CD4-positive, alpha-beta T cell treated with Interferon gamma for 1 hour (primary cell): ENCODE measurements around the gene DDA1.
A peak's percentile ranks its signal among the peaks of the same experiment; 100 is the strongest.
"Not testable (repeated sequence)": the region's sequence is repeated elsewhere in the genome, so short reads cannot be mapped to it uniquely, and the experiment has no call there.

Experiments used
- DNase-seq: peaks from one replicate; pipeline ENCODE4 v3.0.0-alpha.2; 2020

DDA1 gene

DNA sequence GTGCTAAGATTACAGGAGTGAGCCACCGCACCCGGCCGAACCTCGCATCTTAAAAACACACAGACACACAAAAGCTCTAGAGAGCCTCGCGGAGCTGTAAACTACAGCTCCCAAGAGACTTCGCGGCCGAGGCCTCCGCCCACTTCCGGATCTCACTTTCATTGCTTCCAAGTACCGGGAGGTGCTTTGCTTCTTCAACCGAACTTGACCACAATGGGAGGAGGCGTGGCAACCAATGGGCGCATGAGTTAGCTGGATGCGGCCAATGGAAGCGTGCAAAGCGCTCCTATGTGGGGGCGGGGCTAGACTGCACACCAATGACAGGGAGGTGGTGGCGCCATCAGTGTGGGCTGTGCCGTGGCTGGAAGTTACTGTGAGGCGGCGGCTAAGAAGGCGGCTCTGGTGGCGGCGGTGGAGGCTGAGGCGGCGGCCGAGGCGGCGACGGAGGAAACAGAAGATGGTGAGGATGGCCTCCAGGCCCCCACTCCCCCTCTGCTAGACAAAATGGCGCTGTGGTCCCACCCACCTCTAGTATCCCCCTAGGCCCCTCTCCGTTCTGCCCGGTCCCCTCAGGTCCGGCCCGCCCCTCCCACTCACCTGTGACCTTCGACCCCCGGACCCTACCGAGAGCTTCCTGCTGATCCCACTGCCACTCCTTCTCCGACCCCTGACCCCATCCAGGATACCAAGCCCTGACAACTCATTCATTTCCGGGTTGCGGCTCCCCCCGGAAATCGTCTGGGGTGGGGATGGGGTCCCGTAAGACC, at the start of gene DDA1:
Gene DDA1, plus strand, starts transcription at position 366 of the 767 bp plus-strand sequence. Its CDS starts 92 bp downstream, at position 458.
- peak; percentile 100 for DNase-seq

DNA sequence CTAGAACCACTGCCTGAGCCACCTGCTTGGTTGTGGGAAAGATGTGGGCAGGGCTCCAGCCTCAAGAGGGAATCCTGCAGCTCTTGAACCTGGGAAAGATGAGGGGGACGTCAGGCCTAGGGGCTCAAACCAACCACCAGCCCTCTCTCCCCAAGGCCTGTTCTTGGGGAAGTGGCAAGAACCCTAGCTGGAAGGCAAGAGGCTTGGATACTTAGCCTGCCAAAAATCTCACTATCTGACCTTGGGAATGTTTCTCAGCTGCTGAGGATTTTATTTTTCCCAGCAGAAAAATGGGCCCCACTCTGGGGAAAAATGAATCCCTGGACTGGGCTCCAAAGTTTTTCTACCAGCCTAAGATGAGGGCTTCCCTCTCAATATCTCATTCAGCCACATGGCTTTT, 49.4 kb upstream of the DDA1 start:
- no peak for DNase-seq

DNA sequence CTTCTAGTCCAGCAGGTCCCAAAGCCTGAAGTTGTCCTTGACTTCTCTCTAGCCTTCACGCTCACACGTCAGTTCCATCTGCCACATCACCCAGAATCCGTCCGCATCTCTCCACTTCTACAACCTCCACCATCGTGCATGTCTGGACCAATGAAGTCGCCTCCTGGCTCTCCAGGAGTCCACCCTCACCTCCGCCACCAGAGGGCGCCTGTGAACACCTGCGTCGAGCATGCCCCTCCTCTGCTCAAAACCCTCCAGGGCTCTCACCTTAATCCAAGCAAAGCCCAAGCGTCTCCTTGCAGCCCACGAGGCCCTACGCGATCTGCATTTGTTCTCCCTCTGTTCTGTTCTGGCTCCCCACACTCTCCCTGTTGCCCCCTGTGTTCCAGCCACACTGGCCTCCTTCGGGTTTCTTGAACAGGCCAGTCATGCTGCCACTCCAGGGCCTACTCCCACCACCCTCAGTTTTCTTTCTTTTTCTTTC, 48.5 kb upstream of the DDA1 start:
- DNase-seq, result peak; percentile 86

DNA sequence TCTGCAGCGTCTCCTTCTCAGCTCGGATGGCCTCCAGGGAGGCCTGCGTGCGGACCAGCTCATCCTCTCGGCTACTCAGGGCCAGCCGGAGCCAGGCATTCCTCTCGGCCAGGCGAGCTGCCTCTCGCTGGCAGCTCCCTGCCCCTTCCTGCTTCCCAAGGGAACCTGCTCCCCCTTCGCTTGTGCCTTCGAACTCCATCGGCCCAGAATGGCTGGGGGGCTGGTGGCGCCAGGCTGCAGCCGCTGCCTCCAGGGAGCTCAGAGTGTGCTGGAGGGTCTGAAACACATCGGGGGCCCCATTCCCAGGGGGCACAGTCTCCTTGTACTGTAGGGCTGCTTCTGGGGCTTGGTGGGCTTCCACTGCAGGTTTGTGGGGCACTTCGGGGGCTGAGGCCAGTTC, 46.8 kb upstream of the DDA1 start:
- no peak for DNase-seq

DNA sequence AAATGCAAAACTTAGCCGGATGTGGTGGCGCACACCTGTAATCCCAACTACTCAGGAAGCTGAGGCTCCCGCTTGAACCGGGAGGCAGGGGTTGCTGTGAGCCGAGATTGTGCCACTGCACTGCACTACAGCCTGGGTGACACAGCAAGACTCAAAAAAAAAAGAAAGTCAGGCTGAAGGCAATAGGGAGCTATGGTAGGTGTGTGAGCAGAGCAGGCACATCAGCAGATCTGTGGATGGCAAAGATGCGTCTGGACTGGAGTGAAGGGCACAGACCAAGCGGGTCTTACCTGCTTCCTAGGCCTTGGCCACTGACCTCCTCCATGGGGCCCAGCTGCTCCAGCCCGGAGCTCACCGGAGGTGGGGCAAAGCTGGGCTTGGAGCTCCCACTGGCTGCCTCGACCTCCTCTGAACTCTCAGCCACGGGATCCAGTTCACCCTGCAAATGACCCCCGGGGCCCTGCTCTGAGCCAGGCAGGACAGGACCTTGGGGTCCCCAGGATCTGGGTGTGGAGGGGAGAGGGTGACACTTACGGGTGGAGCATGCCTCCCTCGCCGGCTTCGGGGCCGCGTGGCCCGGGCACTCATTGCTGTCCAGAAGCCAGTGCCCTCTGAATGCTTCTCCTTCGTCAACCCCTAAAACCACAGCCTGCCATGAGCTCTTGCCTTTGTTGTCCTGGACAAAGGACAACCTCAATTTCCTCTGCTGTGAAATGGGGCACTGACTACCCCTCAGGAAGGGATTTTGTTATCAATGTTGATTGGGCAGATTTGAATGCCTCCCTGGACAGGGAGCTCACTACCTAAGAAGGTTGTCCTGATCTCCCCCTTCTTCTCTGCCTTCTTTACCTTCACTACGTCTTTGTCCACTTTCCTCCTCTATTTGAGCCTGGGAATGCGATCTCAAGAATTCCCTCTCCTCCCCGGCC, 45.4 kb upstream of the DDA1 start:
- no peak for DNase-seq

DNA sequence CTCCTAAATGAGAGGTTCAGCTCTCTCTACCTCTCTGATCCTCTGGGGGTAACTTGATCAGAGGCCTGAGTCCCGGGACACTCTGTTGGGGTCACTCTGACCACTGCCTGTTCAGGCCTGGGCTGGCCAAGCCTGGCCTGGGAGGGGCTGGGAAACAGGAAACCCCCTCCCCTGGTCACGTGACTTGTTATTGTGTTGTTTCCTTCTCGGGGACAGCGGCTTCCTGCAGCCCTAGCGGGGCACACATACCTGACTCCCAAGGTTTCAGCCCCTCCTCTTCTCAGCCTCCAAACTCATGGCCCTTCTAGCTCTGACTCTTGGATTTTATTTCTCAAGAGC, 44.8 kb upstream of the DDA1 start, which contains the start of gene USHBP1:
Gene USHBP1, minus strand, starts transcription at position 105 of the 339 bp plus-strand sequence. CDS start 446 bp downstream, outside the sequence.
- DNase-seq, result no peak

DNA sequence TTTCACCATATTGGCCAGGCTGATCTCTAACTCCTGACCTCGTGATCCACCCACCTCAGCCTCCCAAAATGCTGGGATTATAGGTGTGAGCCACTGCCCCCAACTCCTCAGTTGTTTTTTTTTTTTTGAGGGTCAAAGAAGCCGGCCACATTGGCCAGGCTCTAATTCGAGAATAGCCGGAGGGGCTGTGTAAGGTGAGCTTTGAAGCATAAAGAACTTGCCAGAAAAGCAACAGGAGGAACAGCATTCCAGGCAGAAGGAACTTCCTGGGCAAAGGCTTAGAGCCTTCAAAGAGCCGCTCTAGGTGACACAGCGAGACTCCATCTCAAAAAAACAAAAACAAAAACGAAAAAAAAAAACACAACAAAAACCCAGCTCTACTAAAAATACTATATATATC, 43.3 kb upstream of the DDA1 start:
- DNase-seq, result no peak

DNA sequence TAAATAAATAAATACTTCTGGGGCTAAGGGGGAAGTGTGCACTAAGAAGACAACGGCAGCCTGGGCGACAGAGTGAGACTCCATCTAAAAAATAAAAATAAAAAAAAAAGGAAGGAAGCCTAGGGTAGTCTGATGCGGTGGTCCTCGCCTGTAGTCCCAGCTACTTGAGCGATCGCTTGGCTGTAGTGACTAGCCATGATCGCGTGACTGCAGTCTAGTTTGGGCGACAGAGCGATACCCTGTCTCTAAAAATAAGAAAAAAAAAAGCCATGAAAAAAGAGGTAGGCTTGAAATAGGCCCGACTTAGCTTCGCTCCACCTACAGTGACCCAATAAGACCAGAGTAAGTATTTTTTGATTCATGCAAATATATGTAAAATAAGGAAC, 42.8 kb upstream of the DDA1 start:
- DNase-seq, result no peak

DNA sequence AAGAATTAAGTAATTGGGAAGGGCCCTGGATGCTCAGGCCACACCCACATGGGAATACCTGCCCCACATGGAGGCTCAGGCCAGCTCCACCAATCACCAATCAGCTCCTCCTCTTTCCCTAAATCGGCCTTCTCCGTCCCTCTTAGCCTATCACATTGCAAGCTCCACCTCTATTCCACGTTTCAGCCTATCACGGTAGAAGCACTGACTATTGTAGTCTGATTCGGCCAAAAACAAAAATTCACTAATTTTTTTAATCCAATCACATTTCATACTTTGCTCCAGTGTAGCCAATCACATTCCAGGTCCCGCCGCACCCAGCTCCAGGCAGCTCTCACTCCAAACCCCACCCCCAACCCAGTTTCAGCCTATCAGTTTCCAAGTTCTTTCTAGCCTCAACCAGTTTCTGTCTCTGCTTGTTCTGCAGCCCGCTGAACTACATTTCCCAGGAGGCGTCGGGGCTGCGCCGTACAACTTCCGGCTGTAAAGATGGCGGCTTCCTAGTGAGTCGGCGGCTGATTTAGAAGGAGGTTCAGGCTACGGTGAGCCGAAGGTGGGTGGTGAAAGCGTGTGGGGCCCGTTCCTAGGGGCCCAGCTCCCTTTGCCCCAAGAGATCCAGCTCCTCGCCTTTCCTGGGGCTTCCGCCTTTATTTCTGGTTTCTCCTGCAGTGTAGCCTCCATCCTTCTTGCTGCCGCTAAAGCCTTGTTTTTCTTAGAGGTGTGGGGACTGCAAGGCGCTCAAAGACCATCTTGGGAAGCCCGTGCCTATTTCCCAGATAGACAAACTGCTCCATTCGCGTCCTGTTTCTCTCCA, 42.2 kb upstream of the DDA1 start, which contains the start of gene BABAM1:
Gene BABAM1, plus strand, starts transcription at position 469 of the 814 bp plus-strand sequence. CDS start 1,364 bp downstream, outside the sequence.
- peak; percentile 98 for DNase-seq

DNA sequence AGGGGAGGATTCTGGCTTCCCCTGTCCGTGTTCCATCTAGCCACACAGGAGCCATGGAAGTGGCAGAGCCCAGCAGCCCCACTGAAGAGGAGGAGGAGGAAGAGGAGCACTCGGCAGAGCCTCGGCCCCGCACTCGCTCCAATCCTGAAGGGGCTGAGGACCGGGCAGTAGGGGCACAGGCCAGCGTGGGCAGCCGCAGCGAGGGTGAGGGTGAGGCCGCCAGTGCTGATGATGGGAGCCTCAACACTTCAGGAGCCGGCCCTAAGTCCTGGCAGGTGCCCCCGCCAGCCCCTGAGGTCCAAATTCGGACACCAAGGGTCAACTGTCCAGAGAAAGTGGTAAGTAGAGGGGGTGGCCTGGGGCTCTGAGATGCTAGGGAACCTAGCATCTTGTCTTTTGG, 40.6 kb upstream of the DDA1 start:
- DNase-seq, result no peak

DNA sequence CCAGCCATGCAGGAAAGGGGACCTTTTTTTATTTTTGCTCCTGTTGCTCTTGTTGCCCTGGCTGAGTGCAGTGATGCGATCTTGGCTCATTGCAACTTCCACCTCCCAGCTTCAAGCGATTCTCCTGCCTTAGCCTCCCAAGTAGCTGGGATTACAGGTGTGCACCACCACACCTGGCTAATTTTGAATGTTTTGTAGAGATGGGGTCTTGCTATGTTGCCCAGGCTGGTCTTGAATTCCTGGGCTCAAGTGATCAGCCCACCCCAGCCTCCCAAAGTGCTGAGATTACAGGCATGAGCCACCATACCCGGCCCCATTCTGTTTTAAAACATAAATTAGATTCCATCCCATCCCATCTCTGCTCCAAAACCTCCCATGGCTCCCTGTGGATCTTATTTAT, 34.5 kb upstream of the DDA1 start:
- not testable (repeated sequence) for DNase-seq

DNA sequence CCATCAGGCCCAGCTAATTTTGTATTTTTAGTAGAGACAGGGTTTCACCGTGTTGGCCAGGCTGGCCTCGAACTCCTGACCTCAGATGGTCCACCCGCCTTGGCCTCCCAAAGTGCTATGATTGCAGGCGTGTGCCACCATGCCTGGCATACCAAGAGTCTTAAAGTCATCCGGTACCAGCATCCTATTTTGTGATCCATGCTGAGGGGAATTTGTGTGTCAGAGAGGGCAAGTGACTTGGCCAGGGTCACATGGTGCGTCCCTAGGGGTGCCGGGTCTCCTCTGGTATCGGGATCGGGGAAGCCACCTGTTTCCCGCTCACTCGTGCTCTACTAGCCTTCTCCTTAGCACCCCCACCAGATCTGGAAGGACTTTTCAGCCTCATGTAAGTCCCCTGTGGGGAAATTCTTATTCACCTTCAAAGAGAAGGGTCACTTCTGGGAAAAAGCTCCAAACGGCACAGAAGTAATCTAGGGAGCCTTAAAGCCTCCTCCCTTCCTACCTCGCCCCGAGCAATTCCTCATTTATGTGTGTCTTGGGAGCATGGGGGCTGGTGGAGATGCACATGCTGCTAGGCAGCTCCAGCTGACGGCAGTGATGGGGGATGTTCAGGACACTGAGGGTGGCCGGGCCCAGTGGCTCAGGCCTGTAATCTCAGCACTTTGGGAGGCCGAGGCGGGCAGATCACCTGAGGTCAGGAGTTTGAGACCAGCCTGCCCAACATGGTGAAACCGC, 33.8 kb upstream of the DDA1 start:
- DNase-seq, result no peak

DNA sequence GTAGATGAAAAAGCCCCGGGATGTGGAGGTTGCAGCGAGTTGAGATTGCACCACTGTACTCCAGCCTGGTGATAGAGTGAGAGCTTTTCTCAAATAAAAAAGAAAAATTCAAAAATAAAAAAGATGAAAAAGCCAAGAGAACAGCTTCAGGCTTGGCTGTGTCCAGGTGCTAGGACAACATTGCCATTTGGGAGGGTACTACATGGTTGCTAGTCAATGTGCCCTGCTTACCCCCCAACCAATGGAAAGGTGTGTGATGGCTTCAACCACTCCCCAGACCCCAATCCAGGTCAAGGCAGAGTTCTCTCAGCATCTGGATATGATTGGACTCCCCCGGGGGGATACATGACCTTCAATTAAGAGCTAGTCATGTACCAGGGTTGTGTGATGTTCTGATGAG, 29.9 kb upstream of the DDA1 start:
- DNase-seq, result no peak

DNA sequence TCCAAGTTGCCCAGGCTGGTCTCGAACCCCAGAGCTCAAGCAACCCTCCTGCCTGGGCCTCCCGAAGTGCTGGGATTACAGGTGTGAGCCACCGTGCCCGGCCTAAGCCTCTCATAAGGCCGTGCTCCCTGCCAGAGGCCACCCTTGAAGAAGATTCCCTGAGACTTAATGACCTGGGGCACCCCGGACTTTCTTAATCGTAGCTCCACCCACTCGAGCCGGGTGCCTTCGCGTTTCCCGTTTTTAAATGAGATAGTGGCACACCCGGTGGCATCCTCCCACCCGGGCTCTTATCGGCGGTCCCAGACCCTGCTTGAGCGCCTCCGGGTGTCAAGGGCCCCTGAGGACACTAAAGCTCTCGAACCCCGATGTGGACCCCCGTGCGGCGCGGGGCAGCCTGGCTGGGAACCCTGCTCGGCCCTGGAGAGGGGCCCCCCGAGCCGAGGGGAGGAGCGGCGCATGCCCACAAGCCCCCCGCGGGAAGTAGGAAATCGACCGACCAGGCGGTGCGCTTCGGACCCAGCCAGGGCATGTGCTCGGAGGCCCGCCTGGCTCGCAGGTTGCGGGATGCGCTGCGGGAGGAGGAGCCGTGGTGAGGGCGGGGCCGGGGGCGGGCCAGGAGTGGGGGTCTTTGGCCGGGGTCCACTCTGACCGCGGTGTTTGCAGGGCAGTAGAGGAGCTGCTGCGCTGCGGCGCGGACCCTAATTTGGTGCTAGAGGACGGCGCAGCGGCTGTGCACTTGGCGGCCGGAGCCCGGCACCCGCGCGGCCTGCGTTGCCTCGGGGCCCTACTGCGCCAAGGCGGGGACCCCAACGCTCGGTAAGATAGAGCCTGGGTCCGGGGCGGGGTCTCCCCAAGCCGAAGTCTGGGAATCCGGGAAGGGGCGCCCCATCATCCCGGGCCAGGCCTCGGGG, 27.7 kb upstream of the DDA1 start, which contains the start of gene ANKLE1:
Gene ANKLE1, plus strand, starts transcription at position 511 of the 914 bp plus-strand sequence. Its CDS starts 20 bp downstream, at position 531.
- DNase-seq, result peak; percentile 53

DNA sequence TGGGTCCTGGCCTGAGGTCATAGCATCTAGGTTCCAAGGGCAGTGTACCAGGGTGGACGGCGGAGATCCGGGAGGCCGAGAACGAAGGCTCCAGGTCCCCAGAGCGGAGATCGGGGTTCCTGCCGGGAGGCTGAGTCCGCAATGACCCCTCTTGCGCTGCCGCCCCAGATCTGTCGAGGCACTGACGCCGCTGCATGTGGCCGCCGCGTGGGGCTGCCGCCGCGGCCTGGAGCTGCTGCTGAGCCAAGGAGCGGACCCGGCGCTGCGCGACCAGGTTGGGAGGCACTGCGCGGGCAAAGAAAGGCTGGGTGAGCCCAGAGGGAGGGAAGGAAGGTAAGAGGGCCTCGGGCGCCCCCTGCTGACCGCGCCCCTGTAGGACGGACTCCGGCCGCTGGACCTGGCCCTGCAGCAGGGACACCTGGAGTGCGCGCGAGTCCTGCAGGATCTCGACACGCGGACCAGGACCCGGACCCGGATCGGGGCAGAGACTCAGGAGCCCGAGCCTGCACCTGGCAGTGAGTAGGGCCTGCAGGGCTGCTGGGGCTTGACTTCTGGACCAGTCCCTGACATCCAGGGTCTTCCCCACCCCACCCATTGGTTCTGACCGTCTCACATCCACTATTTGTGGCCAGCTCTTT, 26.8 kb upstream of the DDA1 start:
- DNase-seq, result peak; percentile 73

DNA sequence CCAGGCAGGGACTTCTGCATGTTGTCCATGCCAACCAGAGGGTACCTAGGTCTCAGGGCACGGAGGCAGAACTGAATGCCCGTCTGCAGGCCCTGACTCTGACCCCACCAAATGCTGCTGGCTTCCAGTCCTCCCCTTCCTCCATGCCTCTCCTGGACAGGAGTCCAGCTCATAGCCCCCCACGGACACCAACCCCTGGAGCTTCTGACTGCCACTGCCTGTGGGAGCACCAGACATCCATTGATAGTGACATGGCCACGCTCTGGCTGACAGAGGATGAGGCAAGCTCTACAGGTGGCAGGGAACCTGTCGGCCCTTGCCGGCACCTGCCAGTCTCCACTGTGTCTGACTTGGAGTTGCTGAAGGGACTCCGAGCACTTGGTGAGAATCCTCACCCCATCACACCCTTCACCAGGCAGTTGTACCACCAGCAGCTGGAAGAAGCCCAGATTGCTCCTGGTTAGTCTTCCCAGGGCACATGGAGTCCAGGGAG, 25.8 kb upstream of the DDA1 start:
- DNase-seq, result no peak

DNA sequence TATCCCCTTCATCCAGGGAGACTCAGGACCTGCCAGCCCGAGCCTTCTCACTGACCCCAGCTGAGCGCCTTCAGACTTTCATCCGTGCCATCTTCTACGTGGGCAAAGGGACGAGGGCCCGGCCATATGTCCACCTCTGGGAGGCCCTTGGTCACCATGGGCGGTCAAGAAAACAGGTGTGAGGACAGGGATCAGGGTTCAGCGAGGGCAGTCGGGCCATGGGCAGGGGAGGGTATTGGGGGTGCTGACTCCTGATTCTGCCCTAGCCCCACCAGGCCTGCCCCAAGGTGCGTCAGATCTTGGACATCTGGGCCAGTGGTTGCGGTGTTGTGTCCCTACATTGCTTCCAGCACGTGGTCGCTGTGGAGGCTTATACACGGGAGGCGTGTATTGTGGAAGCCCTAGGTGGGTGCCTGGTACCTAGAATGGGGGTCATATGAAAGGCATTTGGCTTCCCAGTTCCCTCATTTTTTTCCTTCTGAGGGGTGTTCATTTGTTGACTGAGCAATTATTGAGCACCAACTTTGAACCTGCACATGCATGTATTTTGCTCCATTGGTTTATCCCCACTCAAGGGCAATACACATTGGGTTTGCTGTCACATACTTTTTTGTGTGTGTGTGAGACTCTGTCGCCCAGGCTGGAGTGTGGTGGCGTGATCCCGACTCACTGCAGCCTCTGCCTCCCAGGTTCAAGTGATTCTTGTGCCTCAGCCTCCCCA, 23.8 kb upstream of the DDA1 start:
- no peak for DNase-seq

DNA sequence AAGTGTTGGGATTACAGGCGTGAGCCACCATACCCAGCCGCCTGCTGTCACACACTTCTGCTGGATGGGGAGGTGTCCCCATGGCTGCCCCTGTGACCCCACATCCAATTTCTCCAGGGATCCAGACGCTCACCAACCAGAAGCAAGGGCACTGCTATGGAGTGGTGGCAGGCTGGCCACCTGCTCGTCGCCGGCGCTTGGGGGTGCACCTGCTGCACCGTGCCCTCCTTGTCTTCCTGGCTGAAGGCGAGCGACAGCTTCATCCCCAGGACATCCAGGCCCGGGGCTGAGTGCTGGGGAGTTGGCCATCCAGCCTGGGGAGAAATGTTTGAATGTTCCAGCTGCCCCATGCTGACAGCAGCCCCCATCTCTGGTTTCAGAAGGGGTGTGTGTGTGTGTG, 23.1 kb upstream of the DDA1 start:
- no peak for DNase-seq

DNA sequence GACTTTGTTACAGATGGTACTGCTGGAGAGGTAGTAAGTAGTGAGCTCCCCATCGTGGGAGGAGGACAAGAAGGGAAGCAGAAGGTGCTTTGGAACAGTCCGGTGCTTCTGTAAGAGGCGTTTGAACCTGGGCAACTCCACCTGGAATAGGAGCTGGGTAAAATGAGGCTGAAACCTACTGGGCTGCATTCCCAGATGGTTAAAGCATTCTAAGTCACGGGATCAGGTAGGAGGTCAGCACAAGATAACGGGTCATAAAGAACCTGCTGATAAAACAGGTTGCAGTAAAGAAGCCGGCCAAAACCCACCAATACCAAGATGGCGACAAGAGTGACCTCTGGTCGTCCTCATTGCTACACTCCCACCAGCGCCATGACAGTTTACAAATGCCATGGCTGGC, 22.6 kb upstream of the DDA1 start:
- no peak for DNase-seq
